DMS53 (cell line): Measurements from ENCODE around the gene FRK.
A peak's percentile ranks its signal among the peaks of the same experiment; 100 is the strongest.
"Not testable (repeated sequence)": the region's sequence is repeated elsewhere in the genome, so short reads cannot be mapped to it uniquely, and the experiment has no call there.

Source experiments
- DNase-seq: peaks from one replicate; lab custom pipeline; 2025; lab: John Stamatoyannopoulos, UW

Gene FRK

DNA sequence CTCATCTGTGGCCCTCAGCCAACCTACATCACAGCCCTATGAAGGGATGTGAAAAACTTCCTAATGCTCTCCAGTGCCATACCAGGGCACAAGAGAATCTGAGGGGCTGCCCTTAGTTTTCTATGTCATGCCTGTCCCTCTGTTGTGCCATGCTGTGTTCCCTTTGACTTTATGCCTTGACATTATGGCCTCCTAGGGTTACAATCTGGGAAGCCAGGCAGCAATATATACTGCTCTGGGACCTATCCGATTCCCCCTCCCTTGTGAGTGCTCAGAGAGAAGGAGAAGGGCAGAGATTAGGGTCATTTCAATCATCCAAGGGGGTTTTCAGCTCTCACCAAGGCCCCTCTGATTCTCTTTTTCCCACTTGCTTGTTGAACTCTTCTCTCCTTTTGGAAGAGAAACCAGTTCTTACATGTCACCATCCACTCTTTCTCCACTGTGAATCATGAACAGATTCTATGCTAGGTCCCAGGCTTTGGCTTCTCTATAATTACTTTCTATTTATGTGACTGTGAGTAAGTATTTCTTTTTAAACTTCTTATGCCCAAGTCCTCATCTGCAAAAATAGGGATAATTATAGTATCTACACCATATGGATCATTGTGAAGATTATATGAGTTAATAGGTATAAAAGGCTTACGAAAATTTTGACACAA lies 14.2 kb upstream of the FRK start:
- peak; percentile 7 for DNase-seq

DNA sequence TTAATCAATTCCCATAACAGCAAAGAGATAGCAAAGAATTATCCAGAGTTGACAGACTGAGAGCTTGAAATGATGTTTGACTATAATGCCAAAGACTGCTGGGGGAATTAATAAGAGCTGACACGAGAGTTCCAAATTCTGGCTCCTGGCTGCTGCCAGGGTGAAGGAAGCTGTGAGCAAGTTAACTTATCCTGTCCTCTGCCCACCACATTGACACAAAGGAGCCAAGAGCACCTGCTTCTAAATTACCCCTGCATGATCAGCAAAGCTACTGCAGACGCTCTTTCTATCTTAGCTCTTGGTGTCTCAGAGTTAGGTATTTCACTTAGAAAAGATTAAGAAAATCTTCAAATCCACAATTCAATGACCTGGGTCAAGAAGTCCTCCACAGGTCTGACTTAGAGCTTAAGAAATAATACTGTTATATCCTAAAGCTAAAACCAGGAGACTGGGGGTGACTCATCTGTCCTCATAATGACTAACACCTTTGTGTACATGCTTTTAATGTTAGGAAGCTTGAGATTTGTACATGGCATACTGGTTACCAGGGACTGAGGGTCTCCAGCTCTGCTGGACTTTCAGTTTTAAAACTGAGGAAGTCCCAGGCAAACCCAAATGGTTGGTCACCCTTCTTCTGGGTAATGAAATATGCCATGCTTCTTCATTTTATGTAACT lies 13.2 kb upstream of the FRK start:
- peak; percentile 85 for DNase-seq

DNA sequence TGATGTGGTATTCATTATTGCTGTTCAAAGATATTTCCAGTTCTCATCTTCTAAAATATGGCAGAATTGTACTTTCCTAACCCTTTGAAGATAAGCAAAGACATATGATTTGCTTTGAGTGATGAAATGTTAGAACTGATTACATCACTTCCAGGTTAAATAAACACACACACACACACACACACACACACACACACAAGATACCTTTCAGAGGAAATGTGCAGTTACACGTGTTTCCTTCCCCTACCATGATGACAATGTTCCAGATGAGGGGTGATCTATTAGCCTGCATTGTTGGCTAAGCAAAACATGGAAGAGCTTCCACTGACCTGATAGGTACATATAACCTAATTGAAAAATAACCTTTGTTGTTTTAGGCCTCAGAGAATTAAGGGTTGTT lies 11.7 kb upstream of the FRK start:
- DNase-seq, result peak; percentile 79

DNA sequence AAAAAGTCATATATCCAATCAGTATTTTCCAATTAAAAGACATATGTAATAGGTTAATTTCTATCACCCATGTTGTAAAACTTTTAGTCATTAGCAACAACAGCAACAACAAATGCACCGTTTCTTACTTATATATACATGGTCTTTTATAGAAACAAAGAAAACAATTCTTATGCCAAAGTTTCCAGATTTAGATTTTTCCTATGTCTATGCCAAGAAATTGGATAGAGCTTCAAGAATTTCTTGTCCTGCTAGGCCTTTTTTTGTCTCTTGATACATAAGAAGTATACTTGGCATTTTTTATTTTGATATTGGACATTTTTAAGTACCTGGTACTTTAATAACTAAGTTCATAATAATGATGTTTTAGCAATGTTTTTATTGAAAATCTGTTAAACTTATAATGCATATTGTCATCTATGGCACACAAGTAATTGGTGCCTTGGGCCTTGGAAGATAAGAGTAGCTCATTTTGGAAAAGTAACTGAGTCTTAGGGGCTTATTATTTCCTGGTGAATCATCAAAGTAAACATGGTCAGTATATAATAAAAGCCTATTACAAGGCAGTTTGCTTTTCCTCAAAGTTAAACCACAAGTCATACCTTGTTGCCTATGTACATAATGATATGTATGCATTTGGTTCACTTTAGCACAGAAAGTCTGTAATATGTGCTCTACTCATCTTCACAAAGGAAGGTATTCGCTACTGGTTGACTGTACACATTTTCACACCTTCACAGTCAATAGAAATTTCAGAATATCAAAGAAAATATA lies 10.1 kb upstream of the FRK start:
- peak; percentile 85 for DNase-seq

DNA sequence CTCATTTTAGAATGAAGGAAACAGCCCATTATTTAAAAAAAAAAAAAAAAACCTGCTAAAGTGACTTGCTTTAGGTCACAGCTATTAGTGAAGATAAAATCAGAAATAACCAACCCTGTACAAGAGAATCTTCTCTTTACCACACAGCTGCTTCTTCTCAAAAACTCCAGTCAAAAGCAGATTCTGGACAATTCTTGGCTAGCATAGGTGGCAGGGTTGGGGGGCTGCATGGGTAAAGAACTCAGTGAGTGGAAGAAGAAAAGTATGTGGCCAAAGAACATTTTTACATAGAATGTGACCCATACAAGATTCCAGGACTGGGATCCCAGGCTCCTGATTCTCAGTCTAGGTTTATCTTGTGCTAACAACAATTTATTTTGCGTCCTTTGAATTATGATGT lies 9.4 kb upstream of the FRK start:
- DNase-seq, result no peak

DNA sequence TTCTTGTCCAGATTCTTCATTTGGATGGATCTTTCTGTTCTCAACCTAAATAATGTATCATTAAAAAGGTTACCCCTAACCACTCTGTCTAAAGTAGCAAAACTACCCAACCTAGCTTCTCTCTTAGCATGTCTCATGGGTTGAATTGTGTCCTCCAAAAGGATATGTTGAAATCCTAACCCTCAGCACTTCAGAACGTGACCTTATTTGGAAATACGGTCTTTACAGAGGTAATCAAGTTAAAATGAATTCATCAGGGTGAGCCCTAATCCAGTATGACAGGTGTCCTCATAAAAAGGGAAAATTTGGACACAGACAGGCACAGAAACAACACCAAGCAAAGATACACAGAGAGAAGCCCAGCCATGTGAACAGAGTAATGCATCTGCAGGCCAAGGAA lies 6.1 kb upstream of the FRK start:
- DNase-seq, result no peak

DNA sequence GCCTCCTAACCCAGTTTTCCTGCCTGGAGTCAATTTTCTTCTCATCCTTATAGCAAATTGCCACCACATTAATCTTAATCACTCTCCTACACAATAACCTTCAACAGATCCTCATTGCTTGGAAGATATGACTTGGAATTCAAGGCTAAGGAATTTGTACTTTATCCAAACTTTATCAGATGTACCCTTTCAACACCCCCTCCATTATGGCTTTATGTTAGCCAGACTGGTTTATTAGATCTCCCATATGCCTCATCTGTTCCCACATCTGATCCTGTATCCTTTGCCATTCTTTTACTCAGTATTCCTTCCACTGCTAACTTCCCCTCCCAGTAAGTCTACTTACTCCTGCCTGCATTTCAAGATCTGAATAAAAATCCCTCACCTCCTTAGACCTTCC lies 4.0 kb upstream of the FRK start:
- DNase-seq, result no peak

DNA sequence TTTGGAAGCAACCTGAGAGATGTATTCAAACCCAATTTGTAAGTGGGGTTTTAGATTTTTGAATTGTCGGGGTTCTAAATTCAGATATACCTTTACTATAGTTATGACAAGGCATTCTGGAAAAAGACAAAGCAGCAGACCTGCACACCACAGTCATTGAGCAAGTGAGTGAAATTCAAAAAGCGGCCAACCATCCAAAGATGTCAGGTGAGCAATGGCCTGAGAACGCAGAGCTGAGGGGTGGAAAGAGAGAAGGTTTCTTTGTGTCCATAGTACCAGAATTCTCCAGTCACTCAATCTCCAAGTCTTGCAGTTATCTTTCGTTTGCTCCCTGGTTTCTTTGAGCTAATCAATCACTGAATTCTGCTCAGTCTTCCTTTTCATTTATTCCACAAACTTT lies 1.8 kb upstream of the FRK start:
- no peak for DNase-seq

DNA sequence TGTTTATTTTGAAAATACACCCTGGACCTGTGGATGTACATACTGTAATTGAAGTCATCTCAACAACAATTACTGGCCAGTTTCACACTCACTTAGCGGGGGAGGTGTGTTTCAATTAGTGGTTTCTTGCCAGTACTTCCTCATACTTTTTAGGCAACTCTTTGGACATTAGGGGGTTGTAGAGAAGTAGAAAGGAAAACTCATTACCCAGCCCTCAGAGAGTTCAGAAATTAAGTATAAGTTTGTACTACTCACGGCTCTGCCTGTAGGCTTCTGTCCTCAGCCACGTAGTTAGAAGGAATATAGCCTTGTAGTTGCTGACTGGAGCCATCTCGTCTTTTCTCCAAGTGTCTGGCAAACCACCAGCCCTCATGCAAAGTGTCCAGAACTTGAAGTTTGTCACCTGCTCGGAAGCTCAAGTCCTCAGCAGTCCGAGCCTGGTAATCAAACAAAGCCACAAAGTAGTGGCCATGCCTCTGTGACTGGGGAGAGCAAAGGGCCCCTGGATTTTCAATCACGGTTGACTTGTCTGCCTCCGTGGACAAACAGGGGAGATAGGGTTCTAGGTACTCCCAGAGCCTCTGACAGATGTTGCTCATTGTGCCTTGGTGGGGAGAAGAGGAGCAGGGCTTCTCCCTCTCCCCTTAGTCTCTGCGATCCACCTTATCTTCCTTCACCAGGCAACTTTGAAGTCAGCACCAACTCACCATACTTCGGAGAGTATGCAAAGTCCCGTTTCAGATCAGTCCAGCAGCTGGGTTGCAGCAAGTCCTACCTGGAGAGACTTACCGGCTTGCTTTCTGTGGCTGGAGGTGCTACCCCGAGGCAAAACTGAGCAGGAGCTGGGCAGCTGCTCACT lies 749 bp downstream of the FRK start:
- peak; percentile 72 for DNase-seq

DNA sequence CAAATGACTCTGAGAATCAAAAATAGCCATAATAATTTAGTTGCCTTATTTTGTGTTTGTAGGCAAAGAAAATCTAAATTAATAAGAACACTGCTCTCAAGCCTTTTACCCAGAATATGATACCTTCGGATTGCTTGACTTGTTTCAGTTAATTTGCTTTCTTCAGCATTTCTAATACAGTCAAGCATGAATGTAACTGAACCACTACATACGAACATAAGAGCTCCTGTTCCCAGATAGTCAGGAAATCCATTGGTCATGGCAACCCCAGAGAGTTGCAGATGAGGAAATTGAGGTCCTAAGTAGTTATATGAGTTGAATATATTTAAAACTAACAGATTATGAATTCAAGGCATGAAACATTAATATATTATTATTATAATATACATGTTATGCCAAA lies 2.9 kb downstream of the FRK start:
- peak; percentile 42 for DNase-seq

DNA sequence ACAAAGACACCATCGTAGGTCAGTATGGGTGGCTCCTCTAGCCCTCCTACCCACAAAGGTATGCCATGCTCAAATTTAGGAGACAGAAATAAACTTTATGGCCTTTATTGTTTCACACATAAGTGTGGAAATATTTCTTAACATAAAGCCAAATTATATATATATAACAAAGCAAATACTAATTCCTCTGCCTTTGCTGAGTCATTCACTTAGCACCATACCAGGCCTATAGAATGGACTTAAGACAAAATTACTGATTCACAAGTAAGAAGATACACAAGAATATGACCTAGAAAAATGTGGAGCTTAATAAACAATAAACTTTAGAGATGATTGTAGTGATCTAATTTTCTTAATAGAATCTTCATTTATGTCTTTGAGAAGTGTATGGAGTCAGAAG lies 5.2 kb downstream of the FRK start:
- DNase-seq, result peak; percentile 29

DNA sequence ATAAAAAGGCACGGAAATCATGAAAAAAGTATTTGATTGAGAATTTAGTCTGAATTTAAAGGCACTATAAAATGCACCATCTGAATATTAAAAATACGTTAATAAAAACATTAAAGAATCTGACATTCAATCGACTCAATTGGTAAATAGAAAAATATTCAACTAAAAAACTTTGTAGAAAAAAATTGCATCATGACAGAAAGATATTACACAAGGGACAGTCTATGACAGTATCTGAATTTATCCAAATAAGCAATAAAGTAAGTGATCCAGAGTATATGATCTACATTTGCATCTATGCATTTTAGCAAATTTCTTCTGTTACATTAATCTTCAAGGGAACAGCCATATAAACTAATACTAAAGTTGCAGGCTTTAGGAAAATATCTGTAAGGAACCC lies 9.4 kb downstream of the FRK start:
- no peak for DNase-seq

DNA sequence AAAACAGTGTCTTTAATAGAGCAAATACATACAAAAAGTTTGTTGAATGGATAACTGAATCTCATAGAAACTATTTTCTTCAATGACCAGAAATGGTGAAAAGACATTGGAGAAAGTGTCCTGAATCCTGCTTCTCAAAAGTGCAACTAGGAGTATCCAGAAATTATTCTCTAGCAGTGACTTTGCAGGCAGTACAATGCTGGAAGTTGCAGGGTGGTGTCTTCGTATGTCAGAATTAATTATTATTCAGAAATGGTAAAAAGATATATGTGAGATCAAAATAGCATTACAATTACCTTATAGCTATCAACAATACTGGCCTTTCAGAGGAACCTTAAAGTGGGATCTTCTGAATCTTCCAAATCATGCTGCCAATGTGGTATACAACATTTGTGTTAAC lies 10.0 kb downstream of the FRK start:
- no peak for DNase-seq

DNA sequence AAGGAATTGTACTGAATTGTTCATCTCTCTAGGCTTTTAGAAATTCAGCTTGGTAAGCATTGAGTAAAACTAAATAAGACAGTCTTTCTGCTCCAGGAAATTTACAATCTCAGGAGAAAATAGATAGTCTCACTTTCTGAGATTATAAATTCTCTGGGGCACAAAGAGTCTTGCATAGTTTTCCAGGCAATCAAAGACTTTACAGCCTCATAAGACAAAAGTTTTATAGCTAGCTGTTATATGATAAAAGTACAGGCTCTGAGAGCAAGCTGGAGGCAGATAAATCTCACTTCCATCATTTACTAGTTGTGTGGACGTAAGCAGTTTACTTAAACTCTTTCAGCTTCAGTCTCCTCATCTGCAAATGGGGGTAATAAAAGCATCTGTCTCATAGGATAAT lies 11.4 kb downstream of the FRK start:
- no peak for DNase-seq

DNA sequence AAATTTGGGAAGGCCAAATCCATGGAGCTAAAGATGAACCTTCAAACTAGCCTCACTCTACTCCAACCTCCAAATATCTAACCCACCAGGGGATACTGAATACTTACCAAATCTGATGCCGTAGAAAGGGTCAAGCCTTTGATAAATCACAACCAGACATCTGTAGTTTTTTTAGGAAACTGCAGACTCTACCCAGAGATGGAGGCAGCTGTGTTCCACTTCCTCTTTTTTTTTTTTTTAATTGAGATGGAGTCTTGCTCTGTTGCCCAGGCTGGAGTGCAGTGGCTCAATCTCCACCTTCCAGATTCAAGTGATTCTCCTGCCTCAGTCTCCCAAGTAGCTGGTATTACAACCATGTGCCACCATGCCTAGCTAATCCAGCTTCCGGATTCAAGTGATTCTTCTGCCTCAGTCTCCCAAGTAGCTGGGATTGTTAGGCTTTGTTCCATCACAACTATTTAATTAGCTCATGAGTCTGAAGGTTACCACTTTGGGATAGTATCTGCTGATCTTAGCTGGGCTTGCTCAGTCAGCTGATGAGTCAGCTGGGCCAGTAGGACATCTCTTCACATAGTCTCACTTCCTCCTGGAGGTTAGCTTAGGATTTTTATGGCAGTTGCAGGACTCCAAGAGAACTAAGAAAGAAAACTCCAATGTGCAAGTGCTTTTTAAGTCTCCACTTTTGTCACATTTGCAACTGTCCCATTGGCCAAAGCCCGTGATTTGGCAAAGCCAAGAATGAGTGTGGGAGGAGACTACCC lies 13.3 kb downstream of the FRK start:
- DNase-seq, result peak; percentile 17

DNA sequence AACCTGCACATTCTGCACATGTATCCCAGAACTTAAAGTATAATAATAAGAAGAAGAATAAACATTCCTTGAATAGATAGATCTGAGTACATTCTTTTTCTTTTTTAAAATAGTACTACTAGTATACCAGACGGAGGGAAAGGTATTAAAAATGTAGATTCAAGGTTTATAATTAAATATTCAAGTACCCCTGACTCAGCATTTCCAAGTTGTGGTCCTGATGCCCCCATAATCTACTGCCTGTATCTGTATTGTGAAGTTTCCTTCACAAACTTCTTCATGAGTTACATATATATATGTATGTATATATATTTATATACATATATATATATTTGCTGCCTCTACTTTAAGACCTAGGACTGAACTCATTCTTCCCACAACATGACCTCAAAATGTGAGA lies 14.0 kb downstream of the FRK start:
- DNase-seq, result no peak

DNA sequence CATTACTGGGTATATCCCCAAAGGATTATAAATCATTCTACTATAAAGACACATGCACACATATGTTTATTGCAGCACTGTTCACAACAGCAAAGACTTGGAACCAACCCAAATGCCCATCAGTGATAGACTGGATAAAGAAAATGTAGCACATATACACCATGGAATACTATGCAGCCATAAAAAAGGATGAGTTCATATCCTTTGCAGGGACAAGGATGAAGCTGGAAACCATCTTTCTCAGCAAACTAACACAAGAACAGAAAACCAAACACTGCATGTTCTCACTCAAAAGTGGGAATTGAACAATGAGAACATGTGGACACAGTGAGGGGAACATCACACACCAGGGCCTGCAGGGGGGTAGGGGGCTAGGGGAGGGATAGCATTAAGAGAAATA lies 14.4 kb downstream of the FRK start:
- not testable (repeated sequence) for DNase-seq

DNA sequence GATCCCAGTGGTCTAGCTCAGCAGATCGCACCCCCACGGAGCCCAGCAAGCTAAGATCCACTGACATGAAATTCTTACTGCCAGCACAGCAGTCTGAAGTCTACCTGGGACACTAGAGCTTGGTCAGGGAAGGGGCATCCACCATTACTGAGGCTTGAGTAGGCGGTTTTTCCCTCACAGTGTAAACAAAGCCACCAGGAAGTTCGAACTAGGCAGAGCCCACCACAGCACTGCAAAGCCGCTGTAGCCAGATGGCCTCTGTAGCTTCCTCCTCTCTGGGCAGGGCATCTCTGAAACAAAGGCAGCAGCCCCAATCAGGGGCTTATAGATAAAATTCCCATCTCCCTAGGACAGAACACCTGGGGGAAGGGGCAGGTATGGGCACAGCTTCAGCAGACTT lies 18.8 kb downstream of the FRK start:
- no peak for DNase-seq

DNA sequence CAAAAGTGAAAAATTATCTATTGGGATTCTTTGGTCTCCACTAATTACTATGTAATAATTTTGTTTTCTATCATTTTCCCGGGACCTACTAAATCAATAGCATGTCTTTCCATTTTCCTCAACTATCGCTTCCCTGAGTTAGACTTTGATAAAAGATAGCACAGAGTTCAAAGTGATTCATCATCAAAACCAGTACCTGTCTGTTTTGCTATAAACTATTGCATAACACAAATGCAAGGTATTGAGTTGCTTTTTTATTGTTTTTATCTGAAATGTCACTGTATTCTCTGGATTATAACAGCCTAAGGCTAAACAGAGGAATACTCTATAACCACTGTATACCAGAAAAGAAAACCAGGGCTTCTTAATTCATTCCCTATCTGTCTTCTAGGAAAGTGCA lies 19.7 kb downstream of the FRK start:
- DNase-seq, result no peak

DNA sequence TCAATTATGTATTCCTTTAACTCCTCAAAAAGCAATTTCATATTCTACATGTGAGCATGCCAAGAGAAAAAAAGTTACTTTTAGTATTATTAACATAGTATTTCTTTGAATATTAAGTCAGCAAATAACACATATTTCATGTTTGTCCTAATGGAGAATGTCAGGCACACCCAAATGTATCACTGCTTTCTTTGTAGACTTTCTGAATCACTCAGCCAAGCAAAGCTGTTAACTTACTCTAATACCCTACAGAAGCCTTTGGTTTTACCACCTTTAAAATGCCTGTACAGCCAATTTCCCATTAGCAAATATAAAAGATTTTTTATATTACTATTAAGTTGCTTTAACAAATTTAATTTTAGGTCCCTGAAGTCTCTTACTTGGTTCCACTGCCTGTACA lies 23.8 kb downstream of the FRK start:
- peak; percentile 14 for DNase-seq

DNA sequence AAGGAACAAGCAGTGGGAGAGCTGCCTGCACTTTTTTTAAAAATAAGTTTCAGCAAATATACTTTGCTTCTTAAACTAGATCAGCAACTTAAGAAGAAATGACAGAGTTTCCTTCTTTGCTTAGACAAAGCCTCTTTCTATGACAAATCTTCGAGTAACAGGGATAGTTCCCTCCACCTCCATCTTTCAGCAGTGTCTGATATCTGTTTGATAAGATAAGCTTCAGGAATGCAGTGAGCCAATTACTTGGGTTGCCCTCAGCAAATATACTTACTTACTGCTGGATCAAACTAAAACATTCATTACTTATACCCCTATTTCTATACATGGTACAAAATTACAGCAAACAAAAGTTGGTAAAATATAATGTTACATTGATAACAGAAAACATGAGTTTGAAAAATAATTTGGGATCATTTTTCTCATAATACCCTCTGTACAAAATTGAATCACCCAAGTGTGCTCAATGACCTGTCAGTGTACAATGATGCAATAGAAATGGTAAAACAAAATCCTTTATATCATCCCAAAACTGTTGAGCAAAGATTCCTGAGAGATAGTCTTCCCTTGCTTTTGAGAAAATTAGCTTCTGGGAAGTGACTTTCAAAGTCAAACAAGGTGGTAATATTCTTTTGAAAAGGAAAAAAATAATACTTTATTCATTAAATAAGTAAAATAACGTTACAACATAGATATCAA lies 24.5 kb downstream of the FRK start:
- peak; percentile 36 for DNase-seq
